Measurements from ENCODE around the gene VRK2. TPM values are rescaled to one million over a fixed set of nuclear protein-coding genes. Genes with fewer than 3 reads are reported as not detected.

Gene VRK2
- total RNA-seq, 1 experiment from 2014 or later: 27.6 TPM

DNA sequence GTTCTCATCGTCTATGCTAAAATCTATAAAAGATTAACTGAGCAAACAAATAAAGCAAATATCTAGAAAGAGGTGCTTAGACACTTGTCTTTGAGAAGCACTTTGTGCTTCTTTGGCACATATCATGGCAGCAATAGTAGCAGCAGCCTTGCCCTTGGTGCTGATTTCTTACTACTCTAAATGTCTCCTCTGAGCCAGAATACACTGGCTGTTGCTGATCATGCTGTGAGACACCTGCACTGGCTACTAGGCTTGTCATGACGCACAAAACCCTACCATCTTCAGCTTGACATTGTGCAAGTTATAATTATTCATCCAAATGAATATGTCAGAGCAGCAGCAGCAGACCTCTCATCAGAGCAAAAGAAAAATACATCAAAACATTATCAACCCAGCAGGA is 147.9 kb downstream of the VRK2 start:
- H3K9me3 ChIP-seq (ENCODE audit: low read length): no peaks in the 10 kb centered on the region
- TF ChIP-seq, protein P1, sequence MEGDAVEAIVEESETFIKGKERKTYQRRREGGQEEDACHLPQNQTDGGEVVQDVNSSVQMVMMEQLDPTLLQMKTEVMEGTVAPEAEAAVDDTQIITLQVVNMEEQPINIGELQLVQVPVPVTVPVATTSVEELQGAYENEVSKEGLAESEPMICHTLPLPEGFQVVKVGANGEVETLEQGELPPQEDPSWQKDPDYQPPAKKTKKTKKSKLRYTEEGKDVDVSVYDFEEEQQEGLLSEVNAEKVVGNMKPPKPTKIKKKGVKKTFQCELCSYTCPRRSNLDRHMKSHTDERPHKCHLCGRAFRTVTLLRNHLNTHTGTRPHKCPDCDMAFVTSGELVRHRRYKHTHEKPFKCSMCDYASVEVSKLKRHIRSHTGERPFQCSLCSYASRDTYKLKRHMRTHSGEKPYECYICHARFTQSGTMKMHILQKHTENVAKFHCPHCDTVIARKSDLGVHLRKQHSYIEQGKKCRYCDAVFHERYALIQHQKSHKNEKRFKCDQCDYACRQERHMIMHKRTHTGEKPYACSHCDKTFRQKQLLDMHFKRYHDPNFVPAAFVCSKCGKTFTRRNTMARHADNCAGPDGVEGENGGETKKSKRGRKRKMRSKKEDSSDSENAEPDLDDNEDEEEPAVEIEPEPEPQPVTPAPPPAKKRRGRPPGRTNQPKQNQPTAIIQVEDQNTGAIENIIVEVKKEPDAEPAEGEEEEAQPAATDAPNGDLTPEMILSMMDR (conservative IDR thresholded peaks at IDR 0.05; ENCODE audit: low read depth, low read length): no peak
- TF ChIP-seq EZH2phosphoT487 (IDR thresholded peaks at IDR 0.05; ENCODE audit: borderline replicate concordance, low read length): no peak
- TF ChIP-seq EZH2 (IDR thresholded peaks at IDR 0.05; ENCODE audit: low read length, unreplicated experiment): no peak
- no peaks in the 10 kb centered on the region for H4K20me1 ChIP-seq (ENCODE audit: low read length)
- H3F3A ChIP-seq (ENCODE audit: low read length, unreplicated experiment): no peaks in the 10 kb centered on the region
- no peaks in the 10 kb centered on the region for H3K79me2 ChIP-seq (ENCODE audit: low read length)
- no peak overlapping the region for H3K27ac ChIP-seq (ENCODE audit: low read length)
- H3K9ac ChIP-seq (ENCODE audit: low read length): no peak overlapping the region
- no peak for ATAC-seq
- H3K4me3 ChIP-seq (ENCODE audit: low read length): no peak overlapping the region
- DNase-seq: no peak
- CTCF ChIA-PET: no interaction called here
- POLR2A ChIA-PET (ENCODE audit: unreplicated experiment): no interaction called here
- no peak overlapping the region for H3K4me2 ChIP-seq (ENCODE audit: low read length)
- BruUV-seq (replicated peaks): no TSS peak
- no peaks in the 10 kb centered on the region for H3K4me1 ChIP-seq (ENCODE audit: insufficient read depth, low read length)
- H3K9me2 ChIP-seq (replicated peaks; ENCODE audit: low read length): no peaks in the 10 kb centered on the region
- intact Hi-C loops (cut with micrococcal nuclease): no loop called here
- H3K27me3 ChIP-seq (ENCODE audit: low read length): no peaks in the 10 kb centered on the region
- peaks cover 3% of the 10 kb centered on the region for H3K36me3 ChIP-seq (ENCODE audit: low read depth, low read length)
- H2AFZ ChIP-seq (ENCODE audit: low read length): no peak overlapping the region

DNA sequence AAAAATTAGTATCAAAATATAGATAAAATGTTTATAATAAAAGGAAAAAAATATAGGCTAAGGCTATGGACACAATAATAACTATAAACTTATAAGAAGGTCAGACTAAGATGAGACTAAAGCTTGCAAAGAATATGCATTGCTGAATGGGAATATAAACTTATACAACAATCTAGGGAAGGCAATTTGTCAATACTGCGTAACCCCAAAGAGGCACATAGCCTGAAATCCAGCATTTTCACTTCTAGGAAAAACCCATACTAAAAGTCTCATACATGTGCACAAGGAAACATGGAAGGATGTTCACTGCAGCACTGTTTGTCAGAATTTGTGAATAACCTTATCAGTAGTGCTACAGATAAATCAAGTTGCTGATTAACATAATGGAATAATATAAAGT is 149.1 kb downstream of the VRK2 start:
- TF ChIP-seq, protein P1 (conservative IDR thresholded peaks at IDR 0.05; ENCODE audit: low read depth, low read length): no peak
- no peak for TF ChIP-seq EZH2phosphoT487 (IDR thresholded peaks at IDR 0.05; ENCODE audit: borderline replicate concordance, low read length)
- TF ChIP-seq EZH2 (IDR thresholded peaks at IDR 0.05; ENCODE audit: low read length, unreplicated experiment): no peak
- Histone ChIP-seq H3K4me1 (ENCODE audit: insufficient read depth, low read length) (no peaks in the 10 kb centered on the region), H3K27me3 (ENCODE audit: low read length) (no peaks in the 10 kb centered on the region), H3K9ac (ENCODE audit: low read length) (no peak overlapping the region), H4K20me1 (ENCODE audit: low read length) (no peaks in the 10 kb centered on the region), H3K9me2 (replicated peaks; ENCODE audit: low read length) (no peaks in the 10 kb centered on the region), H3K9me3 (ENCODE audit: low read length) (no peaks in the 10 kb centered on the region), H3K36me3 (ENCODE audit: low read depth, low read length) (peaks cover 3% of the 10 kb centered on the region), H2AFZ (ENCODE audit: low read length) (no peak overlapping the region), H3K79me2 (ENCODE audit: low read length) (no peaks in the 10 kb centered on the region), H3K4me2 (ENCODE audit: low read length) (no peak overlapping the region), H3K4me3 (ENCODE audit: low read length) (no peak overlapping the region), H3K27ac (ENCODE audit: low read length) (no peak overlapping the region), H3F3A (ENCODE audit: low read length, unreplicated experiment) (no peaks in the 10 kb centered on the region)
- DNase-seq: no peak
- POLR2A ChIA-PET (ENCODE audit: unreplicated experiment): no interaction called here
- CTCF ChIA-PET: no interaction called here
- ATAC-seq: no peak
- no TSS peak for BruUV-seq (replicated peaks)
- intact Hi-C loops (cut with micrococcal nuclease): no loop called here

DNA sequence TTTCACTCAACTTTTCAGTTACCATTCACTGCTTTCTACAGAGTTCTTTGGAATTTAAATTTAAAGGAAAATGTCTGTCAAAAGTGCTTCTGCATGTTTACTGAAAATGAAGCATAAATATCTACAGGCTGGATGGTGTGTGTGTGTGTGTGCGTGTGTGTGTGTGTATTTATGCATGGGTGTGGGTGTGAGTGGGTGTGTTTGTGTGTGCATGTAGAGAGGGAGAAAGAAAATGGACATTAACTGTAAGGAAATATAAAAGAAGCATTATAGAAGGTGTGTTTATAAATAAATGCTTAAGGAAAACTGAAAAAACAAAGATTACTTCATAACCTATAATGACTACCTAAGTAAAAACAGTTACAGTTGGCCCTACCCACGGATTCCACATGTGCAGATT is 151.3 kb downstream of the VRK2 start:
- H3K79me2 ChIP-seq (ENCODE audit: low read length): no peaks in the 10 kb centered on the region
- no TSS peak for BruUV-seq (replicated peaks)
- intact Hi-C loops (cut with micrococcal nuclease): no loop called here
- ChIA-PET POLR2A (ENCODE audit: unreplicated experiment) (no interaction called here), CTCF (no interaction called here)
- H3K9me2 ChIP-seq (replicated peaks; ENCODE audit: low read length): no peaks in the 10 kb centered on the region
- TF ChIP-seq EZH2 (IDR thresholded peaks at IDR 0.05; ENCODE audit: low read length, unreplicated experiment) (no peak), EZH2phosphoT487 (IDR thresholded peaks at IDR 0.05; ENCODE audit: borderline replicate concordance, low read length) (no peak)
- TF ChIP-seq, protein P1 (conservative IDR thresholded peaks at IDR 0.05; ENCODE audit: low read depth, low read length): no peak
- H3K27me3 ChIP-seq (ENCODE audit: low read length): no peaks in the 10 kb centered on the region
- H3K4me1 ChIP-seq (ENCODE audit: insufficient read depth, low read length): peaks cover under 1% of the 10 kb centered on the region; the same call in 1 of the 2 replicates
- H4K20me1 ChIP-seq (ENCODE audit: low read length): no peaks in the 10 kb centered on the region
- H3K4me3 ChIP-seq (ENCODE audit: low read length): no peak overlapping the region
- H3K27ac ChIP-seq (ENCODE audit: low read length): no peak overlapping the region
- no peak for ATAC-seq
- no peak overlapping the region for H2AFZ ChIP-seq (ENCODE audit: low read length)
- no peaks in the 10 kb centered on the region for H3K9me3 ChIP-seq (ENCODE audit: low read length)
- no peak for DNase-seq
- no peak overlapping the region for H3K4me2 ChIP-seq (ENCODE audit: low read length)
- H3K36me3 ChIP-seq (ENCODE audit: low read depth, low read length): peaks cover 3% of the 10 kb centered on the region
- no peaks in the 10 kb centered on the region for H3F3A ChIP-seq (ENCODE audit: low read length, unreplicated experiment)
- no peak overlapping the region for H3K9ac ChIP-seq (ENCODE audit: low read length)
